Superior temporal gyrus (tissue), 1 donor: ENCODE results near the gene ICA1.
"Not testable (repeated sequence)": the region's sequence is repeated elsewhere in the genome, so short reads cannot be mapped to it uniquely, and the experiment has no call there.

ENCODE experiments used
- DNase-seq: peaks from one replicate; pipeline ENCODE4 v3.0.0-alpha.2; 2016; ENCODE audit errors: extremely low spot score

ICA1 gene

GRCh38 chr7:8103282-8103681, 158.7 kb downstream of the ICA1 start:
- no peak for DNase-seq

DNA sequence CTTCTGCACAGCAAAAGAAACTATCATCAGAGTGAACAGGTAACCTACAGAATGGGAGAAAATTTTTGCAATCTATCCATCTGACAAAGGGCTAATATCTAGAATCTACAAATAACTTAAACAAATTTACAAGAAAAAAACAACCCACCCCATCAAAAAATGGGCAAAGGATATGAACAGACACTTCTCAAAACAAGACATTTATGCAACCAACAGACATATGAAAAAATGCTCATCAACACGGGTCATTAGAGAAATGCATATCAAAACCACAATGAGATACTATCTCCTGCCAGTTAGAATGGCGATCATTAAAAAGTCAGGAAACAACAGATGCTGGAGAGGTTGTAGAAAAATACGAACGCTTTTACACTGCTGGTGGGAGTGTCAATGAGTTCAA, 160.7 kb downstream of the ICA1 start:
- not testable (repeated sequence) for DNase-seq

DNA sequence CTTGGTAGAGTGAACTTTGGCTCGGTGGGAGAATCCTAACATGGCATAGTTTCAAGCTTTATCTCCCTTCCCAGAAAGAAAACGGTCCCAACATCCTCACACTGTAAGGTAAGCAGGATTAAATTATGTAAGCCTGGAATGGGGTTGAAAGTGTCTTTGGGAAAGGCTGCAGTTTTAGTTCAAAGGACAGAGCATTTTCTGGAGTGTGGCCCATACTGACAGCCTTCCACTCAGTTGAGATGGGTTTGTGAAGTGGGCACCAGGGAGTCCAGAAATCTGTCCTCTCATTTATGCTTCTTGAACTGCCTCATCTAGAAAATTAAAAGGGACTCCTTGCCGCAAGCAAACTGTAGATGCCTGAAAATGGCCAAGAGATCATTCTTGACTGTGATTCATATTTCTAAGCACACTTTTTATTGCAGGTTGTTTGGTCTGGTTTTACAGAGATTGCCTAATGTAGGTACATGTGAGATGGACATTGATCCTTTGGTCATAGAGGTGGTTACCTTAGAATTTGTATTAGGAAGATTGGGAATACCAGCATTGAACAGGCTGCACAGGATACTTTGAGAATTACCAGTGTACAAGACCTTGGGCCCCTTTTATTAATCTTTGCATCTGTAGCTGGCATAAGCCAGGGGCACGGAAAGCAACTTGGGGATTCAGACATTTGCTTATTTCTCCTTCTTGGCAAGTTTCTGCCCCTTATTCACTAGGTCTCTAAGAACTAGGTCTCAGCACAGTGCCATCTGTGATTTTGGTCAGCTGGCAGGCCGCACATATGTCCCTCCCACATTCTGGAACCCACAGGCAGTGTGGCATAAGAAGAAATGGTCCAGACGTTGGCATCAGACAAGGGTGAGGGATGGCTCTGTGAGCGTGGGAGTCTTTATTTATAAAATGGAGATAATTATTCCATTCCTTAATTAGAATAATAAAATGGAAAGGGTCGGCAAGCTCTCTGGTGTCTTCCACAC, 167.5 kb downstream of the ICA1 start:
- DNase-seq: no peak

GRCh38 chr7:8092140-8092539, 169.8 kb downstream of the ICA1 start:
- no peak for DNase-seq

- DNase-seq: no peak
Measured at GRCh38 chr7:8089036-8089780, 172.8 kb downstream of the ICA1 start.

GRCh38 chr7:8086239-8086638, 175.7 kb downstream of the ICA1 start:
- DNase-seq: no peak

- DNase-seq: no peak
Measured at GRCh38 chr7:8085420-8085819, 176.5 kb downstream of the ICA1 start.

GRCh38 chr7:8084836-8085235, 177.1 kb downstream of the ICA1 start:
- no peak for DNase-seq

- DNase-seq: no peak
Measured at GRCh38 chr7:8082762-8083161, 179.2 kb downstream of the ICA1 start.

DNA sequence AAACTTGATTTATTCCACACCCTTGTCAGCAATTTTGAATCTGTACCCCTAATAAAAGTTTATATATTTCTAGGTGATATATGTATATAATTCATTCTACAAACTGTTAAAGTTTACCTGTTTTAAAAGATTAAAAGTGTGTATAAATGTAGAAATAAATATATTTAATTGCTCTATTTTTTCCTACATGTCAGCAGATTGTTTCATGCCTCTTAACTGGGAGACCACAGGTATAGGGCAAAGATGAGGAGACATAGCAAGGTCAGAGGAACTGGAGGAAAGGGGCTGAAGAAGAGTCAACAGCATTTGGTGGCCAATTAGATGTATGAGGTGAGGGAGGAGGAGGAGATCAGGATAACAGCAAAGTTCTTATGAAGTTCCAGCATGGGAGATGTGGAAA, 183.5 kb downstream of the ICA1 start:
- no peak for DNase-seq

GRCh38 chr7:8070451-8071180, 191.4 kb downstream of the ICA1 start:
- no peak for DNase-seq

GRCh38 chr7:8068892-8069686, 192.9 kb downstream of the ICA1 start:
- DNase-seq: no peak

DNA sequence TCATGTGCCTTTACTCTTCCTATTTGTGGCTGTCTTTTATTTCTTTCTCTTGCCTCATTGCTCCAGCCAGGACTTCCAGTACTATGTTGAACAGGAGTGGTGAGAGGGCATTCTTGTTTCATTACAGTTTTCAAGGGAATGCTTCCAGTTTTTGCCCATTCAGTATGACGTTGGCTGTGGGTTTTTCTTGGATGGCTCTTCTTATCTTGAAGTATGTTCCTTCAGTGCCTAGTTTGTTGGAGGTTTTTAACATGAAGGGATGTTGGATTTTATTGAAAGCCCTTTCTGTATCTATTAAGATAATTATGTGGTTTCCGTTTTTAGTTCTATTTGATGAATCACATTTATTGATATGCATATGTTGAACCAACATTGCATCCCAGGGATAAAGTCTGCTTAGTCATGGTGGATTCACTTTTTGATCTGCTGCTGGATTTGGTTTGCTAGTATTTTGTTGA, 196.6 kb downstream of the ICA1 start:
- no peak for DNase-seq

DNA sequence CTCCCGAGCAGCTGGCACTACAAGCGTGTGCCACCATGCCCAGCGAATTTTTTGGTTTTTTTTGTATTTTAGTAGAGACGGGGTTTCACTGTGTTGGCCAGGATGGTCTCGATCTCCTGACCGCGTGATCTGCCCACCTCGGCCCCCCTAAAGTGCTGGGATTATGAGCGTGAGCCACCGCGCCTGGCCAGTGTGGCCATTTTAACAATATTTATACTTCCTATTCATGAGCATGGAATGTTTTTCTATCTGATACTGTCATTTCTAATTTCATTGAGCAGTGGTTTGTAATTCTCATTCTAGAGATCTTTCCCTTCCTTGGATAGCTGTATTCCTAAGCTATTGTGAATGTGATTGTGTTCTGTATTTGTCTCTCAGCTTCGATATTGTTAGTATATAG, 197.1 kb downstream of the ICA1 start:
- no peak for DNase-seq

DNA sequence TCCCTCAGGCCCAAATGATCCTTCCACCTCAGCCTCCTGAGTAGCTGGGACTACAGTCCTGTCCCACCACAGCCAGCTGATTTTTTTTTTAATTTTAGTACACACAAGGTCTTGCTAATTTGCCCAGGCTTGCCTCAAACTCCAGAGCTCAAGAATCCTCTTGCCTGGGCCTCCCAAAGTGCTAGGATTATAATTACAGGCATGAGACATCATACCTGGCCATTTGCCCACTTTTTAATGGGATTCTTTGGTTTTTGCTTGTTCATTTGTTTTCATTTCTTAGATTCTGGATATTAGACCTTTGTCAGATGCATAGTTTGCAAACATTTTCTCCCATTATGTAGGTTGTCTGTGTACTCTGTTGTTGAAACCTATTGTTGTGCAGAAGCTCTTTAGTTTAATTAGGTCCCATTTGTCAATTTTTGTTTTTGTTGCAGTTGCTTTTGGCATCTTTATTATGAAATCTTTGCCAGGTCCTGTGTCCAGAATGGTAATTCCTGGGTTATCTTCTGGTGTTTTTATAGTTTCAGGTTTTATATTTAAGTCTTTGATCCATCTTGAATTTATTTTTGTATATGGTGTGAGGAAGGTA, 198.2 kb downstream of the ICA1 start:
- DNase-seq: no peak

- not testable (repeated sequence) for DNase-seq
Measured at GRCh38 chr7:8063300-8063699, 198.7 kb downstream of the ICA1 start.
